Amygdala (tissue), 56 donors: Measurements from ENCODE around the gene TXNDC17.
"Not testable (repeated sequence)": the region's sequence is repeated elsewhere in the genome, so short reads cannot be mapped to it uniquely, and the experiment has no call there.

Experiments used
- DNase-seq, 56 donors: peaks; one replicate each; lab custom pipeline; 2025; lab: John Stamatoyannopoulos, UW

The TXNDC17 gene

DNA sequence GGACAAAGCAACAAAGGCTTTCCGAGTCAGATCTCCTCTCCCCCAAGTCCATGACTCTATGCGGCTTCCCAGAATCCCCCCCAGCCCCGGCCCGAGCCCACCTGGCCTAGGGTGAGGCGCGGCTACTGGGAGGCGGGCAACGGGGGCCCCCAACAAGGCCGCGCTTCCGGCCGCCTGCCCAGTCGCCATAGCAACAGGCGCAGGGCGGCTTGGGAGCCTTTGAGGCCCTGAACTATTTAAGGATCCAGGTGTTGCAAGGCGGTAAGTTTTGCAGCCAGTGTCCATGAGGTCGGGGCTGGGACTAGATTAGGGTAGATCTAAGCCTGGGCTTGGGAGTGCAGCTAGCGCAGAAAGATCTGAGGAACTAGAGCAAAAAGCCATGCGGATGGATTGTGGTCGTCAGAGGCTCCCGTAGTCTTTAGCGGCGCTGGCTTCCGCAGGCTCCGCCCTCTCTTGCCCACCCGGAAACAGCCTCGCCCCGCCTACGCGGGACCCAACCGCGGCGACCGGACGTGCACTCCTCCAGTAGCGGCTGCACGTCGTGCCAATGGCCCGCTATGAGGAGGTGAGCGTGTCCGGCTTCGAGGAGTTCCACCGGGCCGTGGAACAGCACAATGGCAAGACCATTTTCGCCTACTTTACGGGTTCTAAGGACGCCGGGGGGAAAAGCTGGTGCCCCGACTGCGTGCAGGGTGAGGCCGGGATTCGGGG is at the start of gene TXNDC17, which contains the start of gene KIAA0753:
Gene TXNDC17, plus strand, starts transcription at position 525 of the 711 bp plus-strand sequence. Its CDS starts 23 bp downstream, at position 548.
Gene KIAA0753, minus strand, starts transcription at position 176 of the 711 bp plus-strand sequence. CDS start 5,608 bp downstream, outside the sequence.
- peak; percentile 28 to 94 (median 83) for DNase-seq

DNA sequence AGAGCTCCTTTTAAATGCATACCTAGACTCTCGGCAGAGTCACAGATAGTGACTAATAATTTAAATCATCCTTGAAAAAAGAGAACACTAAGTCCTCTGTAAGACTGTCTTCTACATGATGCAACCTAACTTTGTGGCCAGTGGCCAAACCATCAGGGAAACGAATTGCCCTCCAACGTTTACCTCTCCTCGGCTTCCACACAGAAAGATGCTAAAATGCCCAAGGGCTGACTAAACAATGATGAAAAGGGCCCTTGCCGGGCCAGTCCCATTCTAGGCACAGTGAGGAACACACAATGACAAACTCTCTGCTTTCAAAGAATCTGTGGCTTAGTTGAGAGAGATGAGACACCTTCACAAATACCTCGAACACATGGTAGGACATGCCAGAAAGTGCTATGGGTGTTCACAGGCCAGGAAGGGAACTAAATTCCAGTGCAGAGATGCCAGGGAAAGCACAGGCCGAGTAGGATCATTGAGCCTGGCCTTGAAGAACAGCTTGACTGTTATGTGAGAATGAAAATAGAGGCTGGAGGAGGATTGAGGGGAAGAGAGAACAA is 49.2 kb upstream of the TXNDC17 start:
- no peak for DNase-seq

GRCh38 chr17:6592173-6592572 is 48.7 kb upstream of the TXNDC17 start:
- DNase-seq: no peak

- DNase-seq: not testable (repeated sequence)
Observed at GRCh38 chr17:6593371-6593770, 47.5 kb upstream of the TXNDC17 start.

- no peak for DNase-seq
Observed at GRCh38 chr17:6596081-6596480, 44.8 kb upstream of the TXNDC17 start.

DNA sequence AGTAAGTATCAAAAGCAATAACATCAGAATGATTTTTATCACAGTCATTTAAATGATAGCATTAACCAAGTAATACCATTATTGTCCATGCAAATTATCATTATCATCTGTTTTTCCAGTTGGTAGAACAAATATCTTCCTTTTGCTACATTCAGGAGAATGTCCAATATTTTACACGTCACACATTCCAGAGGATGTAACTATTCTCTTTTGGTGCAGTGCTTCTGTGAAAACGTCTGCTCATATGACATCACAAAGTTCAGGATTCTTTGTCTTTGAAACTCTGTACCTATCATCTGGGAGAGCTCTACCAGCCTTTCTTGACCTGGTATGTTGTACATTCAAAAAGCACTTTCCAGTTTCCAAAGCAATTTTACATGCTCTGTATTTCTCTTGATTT is 44.3 kb upstream of the TXNDC17 start:
- no peak for DNase-seq

DNA sequence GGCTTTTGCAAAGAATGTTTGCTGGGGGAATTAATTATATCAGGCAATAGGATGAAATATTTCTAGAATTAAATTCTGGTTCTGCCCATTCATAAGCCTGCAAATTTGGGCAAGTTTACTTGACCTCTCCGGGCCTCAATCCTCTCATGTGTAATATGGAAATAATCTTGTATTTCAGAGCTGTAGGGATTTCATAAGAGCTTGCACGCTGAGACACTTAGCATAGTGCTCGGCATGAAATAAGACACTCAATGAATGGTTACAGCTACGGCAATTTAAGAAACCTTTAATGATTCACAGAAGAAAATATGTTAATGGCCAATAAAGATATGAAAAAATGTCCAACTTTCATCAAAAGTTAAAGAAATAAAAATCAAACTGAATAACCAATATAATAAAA is 43.9 kb upstream of the TXNDC17 start:
- DNase-seq: no peak

GRCh38 chr17:6597727-6598126 is 43.1 kb upstream of the TXNDC17 start:
- no peak for DNase-seq

- peak in 3 of 56 donors; percentile 2 to 17 (median 9) for DNase-seq
Observed at GRCh38 chr17:6599364-6599763, 41.5 kb upstream of the TXNDC17 start.

DNA sequence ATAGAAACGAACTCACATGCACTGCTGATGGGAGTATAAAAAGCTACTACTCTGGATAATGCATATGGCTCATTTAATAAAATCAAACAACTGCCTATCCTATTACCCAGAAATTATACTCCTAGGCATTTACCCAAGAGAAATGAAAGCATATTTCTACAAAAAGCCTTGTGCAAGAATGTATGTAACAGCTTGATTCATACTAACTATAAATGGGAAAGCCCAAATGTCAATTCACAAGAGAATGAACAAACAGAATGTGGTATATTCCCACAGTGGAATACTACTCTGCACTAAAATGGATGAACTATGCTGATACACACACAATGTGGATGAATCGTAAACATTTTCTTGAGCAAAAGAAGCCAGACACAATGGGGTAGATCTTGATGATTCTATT is 38.7 kb upstream of the TXNDC17 start:
- no peak for DNase-seq

DNA sequence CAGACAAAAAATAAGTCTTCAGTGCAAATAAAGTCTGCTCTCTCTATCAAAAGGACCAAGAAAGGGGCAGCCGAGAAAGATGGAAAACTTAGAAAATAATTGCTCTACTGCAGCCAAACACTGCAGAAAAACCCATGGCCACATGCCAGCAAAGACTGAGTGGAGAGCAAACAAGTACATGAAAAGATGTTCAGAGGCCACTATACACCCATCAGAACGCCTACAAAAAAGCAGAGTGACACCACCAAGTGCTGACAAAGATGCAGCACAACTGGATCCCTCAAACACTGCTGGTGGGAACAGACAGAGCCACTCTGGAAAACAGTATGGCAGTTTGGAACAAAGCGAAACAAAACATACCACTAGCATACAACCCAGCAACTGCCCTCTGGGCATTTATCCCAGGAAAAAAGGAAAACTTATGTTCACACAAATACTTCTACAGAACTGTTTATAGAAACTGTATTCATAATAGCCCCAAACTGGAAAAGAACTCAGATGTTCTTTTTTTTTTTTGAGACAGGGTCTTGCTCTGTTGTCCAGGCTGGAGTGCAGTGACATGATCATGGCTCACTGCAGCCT is 37.0 kb upstream of the TXNDC17 start:
- peak in 9 of 56 donors; percentile 1 to 10 (median 3) for DNase-seq

DNA sequence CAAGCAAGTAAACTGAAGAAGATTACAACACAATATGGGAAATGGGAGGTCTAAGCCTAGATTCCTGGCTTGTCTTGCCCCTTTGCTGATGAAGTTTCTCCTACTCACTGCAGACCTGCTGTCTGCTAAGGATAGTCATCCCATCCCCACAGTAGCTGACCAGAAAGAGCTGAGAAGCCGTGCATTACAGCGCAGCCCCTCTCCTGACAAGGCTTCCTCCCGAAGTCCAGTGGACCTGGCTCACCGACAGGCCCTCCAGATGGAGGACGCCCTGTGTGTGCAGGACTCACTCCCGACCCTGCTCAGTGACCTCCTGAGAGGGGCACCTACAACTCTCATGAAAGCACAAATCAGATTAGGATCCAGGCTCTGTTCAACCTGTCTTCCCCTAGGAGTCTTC is 35.7 kb upstream of the TXNDC17 start:
- DNase-seq: no peak

DNA sequence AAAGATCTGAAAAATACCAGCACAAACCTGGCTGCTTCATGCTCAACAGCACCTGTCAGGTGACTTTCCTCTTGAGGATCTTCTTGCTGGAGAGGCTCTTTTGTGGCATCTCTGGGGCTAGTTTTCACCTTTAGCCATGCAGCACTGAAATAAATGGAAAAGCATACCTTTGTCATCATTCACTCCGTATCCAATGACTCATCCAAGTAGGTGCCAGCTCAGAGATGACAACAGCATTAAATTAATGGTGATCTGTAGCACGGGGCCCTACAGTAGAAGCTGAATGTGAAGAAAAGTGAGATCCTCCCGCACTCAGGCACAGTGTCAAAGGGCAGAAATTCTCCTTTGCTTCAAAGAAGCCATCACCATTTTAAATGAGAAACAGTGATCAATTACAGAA is 32.5 kb upstream of the TXNDC17 start:
- DNase-seq: no peak

DNA sequence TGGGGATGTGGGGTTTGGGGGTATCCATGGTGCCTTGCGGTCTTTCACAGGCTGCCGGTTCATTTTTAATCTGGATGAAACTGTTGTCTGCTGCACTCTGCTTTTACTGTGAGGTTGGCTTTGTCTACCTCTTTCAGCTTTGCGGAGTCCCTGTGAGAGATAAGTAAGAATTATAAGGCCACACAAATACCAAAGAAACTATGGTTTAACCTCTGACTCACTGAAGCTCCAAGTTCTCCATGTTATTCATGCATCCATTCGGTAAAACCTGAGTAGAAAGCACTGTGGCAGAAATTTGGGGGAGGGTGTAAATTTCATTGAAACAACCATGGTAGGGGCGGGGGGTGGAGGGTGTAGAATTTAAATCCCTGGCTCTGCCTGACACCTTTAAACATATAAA is 30.8 kb upstream of the TXNDC17 start:
- no peak for DNase-seq

DNA sequence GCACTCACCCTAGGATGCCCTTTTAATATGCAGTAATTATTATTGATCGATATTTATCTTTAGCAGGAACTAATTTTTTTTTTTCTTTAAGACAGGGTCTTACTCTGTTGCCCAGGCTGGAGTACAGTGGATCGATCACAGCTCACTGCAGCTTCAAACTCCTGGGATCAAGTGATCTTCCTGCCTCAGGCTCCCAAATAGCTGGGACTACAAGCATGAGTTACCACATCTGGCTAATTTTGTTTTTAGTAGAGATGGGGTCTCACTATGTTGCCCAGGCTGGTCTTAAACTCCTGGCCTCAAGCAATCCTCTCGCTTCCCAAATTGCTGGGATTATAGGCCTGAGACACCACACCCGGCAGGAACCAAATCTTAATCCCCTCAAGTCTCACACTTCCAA is 29.6 kb upstream of the TXNDC17 start:
- DNase-seq: no peak

DNA sequence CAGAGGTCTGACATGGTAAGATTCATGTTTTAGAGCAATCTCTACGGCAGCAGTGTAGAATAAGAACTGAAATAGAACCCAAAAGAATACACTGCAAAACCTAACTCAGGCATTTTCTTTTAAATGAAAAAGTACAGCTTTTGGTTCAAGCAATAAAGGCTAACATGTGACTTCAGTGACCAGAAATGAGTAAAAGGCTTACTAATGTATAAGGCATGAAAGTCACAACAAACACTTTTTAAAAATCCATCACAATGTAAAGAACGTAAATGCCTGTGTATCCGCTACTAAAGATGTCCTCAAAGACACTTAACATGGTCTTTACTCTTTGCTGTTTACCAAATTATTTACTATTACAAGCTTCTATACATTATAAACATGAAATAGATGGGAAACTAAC is 16.9 kb upstream of the TXNDC17 start:
- no peak for DNase-seq

DNA sequence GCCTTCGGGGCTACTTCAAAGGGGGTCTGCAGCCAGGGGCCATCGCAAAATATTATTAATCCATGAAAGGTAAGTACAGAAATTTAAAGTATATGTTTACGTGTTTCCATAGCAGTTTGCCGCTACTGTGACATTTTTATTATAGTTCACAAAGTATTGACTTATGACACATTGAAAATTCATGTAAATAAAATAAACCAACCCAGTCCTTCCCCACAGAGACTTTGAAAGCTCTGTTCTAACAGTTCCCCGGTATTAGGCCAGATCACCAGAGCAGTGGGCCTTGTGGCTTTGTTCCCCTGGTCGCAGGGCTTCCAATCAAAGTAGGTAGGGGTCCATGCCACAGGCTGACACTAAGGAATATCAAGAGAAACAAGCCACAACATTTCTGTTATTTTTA is 14.2 kb upstream of the TXNDC17 start:
- no peak for DNase-seq

GRCh38 chr17:6627019-6627418 is 13.8 kb upstream of the TXNDC17 start:
- no peak for DNase-seq

- no peak for DNase-seq
Observed at GRCh38 chr17:6630390-6630789, 10.5 kb upstream of the TXNDC17 start.

DNA sequence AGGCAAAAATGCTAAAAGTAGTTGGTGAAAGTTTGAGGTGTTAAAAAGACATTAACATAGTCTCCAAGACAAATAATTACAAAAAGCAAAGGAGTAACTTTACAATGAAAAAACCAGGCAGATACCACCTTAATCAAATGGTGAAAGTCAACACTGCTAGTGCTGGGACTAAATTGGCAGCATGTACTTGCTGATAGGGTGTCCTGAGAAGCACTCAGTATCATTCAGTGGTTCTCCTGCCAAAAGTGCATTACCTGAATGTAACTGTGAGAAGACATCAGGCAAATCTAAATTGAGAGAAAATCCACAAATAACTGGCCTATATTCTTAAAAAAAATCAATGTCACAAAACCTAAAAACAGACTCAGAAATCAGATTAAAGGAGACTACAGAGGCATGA is 8.3 kb upstream of the TXNDC17 start:
- DNase-seq: no peak

GRCh38 chr17:6633263-6633662 is 7.6 kb upstream of the TXNDC17 start:
- DNase-seq: no peak

- peak in 1 of 56 donors; percentile 10 for DNase-seq
Observed at GRCh38 chr17:6636105-6636504, 4.8 kb upstream of the TXNDC17 start.
